ENCODE data around the gene PTTG2.

GRCh38 chr4:37981425-37981824 is 21.2 kb downstream of the PTTG2 start:
- TF ChIP-seq CTCF (IDR thresholded peaks at IDR 0.05) (no peak), EP300 (IDR thresholded peaks at IDR 0.05) (no peak)
